Neural cell (in vitro differentiated cells): ENCODE measurements around the gene TAL1. TPM values are rescaled to one million over a fixed set of nuclear protein-coding genes. Genes with fewer than 3 reads are reported as not detected.

ENCODE experiments used
- H2AFZ ChIP-seq: fragments of 200-600, 300-800 bp; sonication (generic), shearing (Covaris generic); 2 replicates; pipeline ENCODE4 v1.6.0; 2014; ENCODE audit warnings: low read depth, mild to moderate bottlenecking, antibody characterized with exemption, low read length, moderate library complexity
- H3F3A ChIP-seq: fragments of 200-600 bp; shearing (Covaris generic); 2 replicates; pipeline ENCODE4 v1.6.1; 2016; ENCODE audit warnings: mild to moderate bottlenecking, moderate library complexity, mixed read lengths, antibody characterized with exemption, low read length; ENCODE audit not compliant: insufficient read depth, poor library complexity, severe bottlenecking
- H3K27ac ChIP-seq: fragments of 200-600, 300-800 bp; sonication (generic), shearing (Covaris generic); 2 replicates; pipeline ENCODE4 v1.5.1; 2014; ENCODE audit warnings: mild to moderate bottlenecking, low read length, moderate library complexity
- H3K27me3 ChIP-seq: fragments of 300-800, 200-600 bp; sonication (generic), shearing (Covaris generic); 2 replicates; pipeline ENCODE4 v1.6.0; 2014; ENCODE audit warnings: mild to moderate bottlenecking, low read depth, low read length, moderate library complexity; ENCODE audit not compliant: insufficient read depth
- H3K36me3 ChIP-seq: fragments of 300-800, 200-600 bp; sonication (generic), shearing (Covaris generic); 2 replicates; pipeline ENCODE4 v1.5.1; 2014; ENCODE audit warnings: mild to moderate bottlenecking, antibody characterized with exemption, low read length, moderate library complexity; ENCODE audit not compliant: insufficient read depth
- H3K4me2 ChIP-seq: fragments of 300-800, 200-600 bp; sonication (generic), shearing (Covaris generic); 2 replicates; pipeline ENCODE4 v1.6.0; 2014; ENCODE audit warnings: mild to moderate bottlenecking, low read length
- H3K4me3 ChIP-seq: fragments of 300-800, 200-600 bp; sonication (generic), shearing (Covaris generic); 2 replicates; pipeline ENCODE4 v1.5.1; 2014; ENCODE audit warnings: mild to moderate bottlenecking, low read length, moderate library complexity
- H3K79me2 ChIP-seq: fragments of 200-600 bp; shearing (Covaris generic); replicated peaks from 2 replicates; pipeline ENCODE4 v1.6.0; 2014; ENCODE audit warnings: mild to moderate bottlenecking, low read length, moderate library complexity; ENCODE audit not compliant: insufficient read depth
- H3K9ac ChIP-seq: fragments of 300-800, 200-600 bp; sonication (generic), shearing (Covaris generic); 2 replicates; pipeline ENCODE4 v1.6.1; 2016; ENCODE audit warnings: mild to moderate bottlenecking, low read length, mixed read lengths
- H3K9me2 ChIP-seq: fragments of 200-600 bp; shearing (Covaris generic); 2 replicates; pipeline ENCODE4 v1.6.1; 2016; ENCODE audit warnings: mild to moderate bottlenecking, low read length, mixed read lengths; ENCODE audit not compliant: insufficient read depth
- H3K9me3 ChIP-seq: fragments of 200-600, 300-800 bp; sonication (generic), shearing (Covaris generic); 2 replicates; pipeline ENCODE4 v1.6.1; 2016; ENCODE audit warnings: mild to moderate bottlenecking, mixed run types, low read length, moderate library complexity, mixed read lengths
- H4K20me1 ChIP-seq: fragments of 200-600 bp; shearing (Covaris generic); 2 replicates; pipeline ENCODE4 v1.6.1; 2016; ENCODE audit warnings: mild to moderate bottlenecking, mixed run types; ENCODE audit not compliant: insufficient read depth
- EP300 ChIP-seq: fragments of 450-650 bp; conservative IDR thresholded peaks from 2 replicates; pipeline ENCODE4 v1.6.1; 2014; ENCODE audit warnings: antibody characterized with exemption, mild to moderate bottlenecking, moderate library complexity; ENCODE audit not compliant: poor library complexity, severe bottlenecking
- EZH2 ChIP-seq: fragments of 200-600, 300-800 bp; shearing (Covaris generic), sonication (generic); IDR thresholded peaks from 2 replicates; pipeline ENCODE4 v1.6.1; 2014; ENCODE audit warnings: antibody characterized with exemption, low read length, borderline replicate concordance, mild to moderate bottlenecking; ENCODE audit not compliant: insufficient read depth, poor library complexity, severe bottlenecking
- POLR2AphosphoS5 ChIP-seq: IDR thresholded peaks from 2 replicates; pipeline ENCODE4 v1.6.1; 2012
- RAD21 ChIP-seq: fragments of 450-650 bp; conservative IDR thresholded peaks from 2 replicates; pipeline ENCODE4 v1.6.1; 2014; ENCODE audit warnings: antibody characterized with exemption, mild to moderate bottlenecking, moderate library complexity
- REST ChIP-seq: IDR thresholded peaks from 2 replicates; pipeline ENCODE4 v1.6.1; 2012; ENCODE audit warnings: borderline replicate concordance
- SMC3 ChIP-seq: fragments of 450-650 bp; conservative IDR thresholded peaks from 2 replicates; pipeline ENCODE4 v1.6.1; 2014; ENCODE audit warnings: antibody characterized with exemption, mild to moderate bottlenecking, moderate library complexity; ENCODE audit not compliant: poor library complexity
- polyA plus RNA-seq: library from polyadenylated mRNA; depleted of rRNA; stranded (reverse); fragments of >200 nt; gene quantifications from 2 replicates; pipeline ENCODE4 v1.2.3, GENCODE V29; 2014
- TF ChIP-seq, protein P1 (sequence below): fragments of 450-650 bp; IDR thresholded peaks from 2 replicates; pipeline ENCODE4 v1.5.1; 2014; ENCODE audit warnings: antibody characterized with exemption, mild to moderate bottlenecking, moderate library complexity; ENCODE audit not compliant: poor library complexity, severe bottlenecking

Gene TAL1
- polyA plus RNA-seq, 1 donor from 2014 or later, result not detected

DNA sequence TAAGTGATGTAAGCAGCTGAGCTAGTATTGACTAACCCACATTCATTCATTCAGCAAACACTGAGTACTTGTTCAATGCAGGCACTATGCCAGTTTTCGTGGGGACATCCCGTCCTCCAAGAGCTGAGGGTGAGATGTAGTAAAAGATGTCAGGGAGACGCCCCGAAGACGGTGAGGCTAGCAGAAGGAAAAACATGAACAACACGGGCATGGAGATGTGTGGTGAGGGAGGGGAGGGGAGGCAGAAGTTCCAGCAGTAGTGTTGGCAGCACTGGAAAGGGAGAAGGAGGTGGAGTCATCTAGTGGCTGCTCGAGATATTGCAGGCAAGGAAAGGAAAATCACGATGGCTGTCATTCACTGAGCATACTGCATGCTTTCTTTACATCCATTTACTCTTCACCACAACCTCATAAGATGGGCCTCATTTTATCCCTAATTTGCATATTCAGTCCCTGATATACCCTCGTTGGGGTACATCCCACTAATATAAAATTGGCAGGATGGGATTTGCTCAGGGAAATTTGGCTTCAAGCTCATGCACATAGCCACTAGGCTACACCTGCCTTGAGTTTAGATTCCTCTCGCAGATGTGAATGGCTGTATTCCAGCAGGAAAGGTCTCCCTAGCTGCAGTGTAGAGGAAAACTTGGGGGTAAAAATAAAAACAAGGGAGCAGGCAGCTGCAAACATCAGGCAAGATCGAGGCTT lies 56.6 kb downstream of the TAL1 start:
- Histone ChIP-seq H4K20me1 (no peaks in the 10 kb centered on the region), H3K4me3 (no peak overlapping the region), H2AFZ (no peak overlapping the region), H3K27me3 (peaks cover 7% of the 10 kb centered on the region), H3K9ac (no peak overlapping the region), H3K9me2 (no peaks in the 10 kb centered on the region), H3K4me2 (no peak overlapping the region), H3K27ac (no peak overlapping the region), H3K9me3 (no peaks in the 10 kb centered on the region), H3F3A (no peaks in the 10 kb centered on the region), H3K79me2 (no peaks in the 10 kb centered on the region), H3K36me3 (no peaks in the 10 kb centered on the region)
- TF ChIP-seq SMC3 (peak; percentile 87), EZH2 (no peak), RAD21 (peak; percentile 85), POLR2AphosphoS5 (no peak), EP300 (no peak), REST (no peak)
- TF ChIP-seq, protein P1, sequence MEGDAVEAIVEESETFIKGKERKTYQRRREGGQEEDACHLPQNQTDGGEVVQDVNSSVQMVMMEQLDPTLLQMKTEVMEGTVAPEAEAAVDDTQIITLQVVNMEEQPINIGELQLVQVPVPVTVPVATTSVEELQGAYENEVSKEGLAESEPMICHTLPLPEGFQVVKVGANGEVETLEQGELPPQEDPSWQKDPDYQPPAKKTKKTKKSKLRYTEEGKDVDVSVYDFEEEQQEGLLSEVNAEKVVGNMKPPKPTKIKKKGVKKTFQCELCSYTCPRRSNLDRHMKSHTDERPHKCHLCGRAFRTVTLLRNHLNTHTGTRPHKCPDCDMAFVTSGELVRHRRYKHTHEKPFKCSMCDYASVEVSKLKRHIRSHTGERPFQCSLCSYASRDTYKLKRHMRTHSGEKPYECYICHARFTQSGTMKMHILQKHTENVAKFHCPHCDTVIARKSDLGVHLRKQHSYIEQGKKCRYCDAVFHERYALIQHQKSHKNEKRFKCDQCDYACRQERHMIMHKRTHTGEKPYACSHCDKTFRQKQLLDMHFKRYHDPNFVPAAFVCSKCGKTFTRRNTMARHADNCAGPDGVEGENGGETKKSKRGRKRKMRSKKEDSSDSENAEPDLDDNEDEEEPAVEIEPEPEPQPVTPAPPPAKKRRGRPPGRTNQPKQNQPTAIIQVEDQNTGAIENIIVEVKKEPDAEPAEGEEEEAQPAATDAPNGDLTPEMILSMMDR, result peak; percentile 95

DNA sequence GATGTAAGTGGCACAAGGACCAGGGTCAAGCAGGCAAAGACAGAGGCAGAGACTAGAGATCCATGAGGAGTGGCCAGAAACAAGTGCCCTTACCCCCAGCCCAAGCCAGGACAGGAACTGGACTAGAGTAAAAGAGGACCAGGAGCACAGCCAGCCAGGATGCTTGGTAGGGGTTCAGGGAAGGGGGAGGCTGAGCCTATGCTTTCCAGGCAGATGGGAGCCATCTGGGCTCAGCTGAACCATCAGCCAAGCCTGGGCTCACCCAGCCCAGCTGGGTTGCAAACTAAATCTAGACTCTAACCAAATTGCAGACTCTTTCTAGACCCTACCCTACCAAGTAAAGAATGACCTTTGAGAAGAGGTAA lies 57.4 kb downstream of the TAL1 start:
- Histone ChIP-seq H3K9ac (no peak overlapping the region), H3K36me3 (no peaks in the 10 kb centered on the region), H3K27me3 (peaks cover 2% of the 10 kb centered on the region), H3F3A (no peaks in the 10 kb centered on the region), H3K79me2 (no peaks in the 10 kb centered on the region), H4K20me1 (no peaks in the 10 kb centered on the region), H3K9me3 (no peaks in the 10 kb centered on the region), H3K27ac (no peak overlapping the region), H2AFZ (no peak overlapping the region), H3K4me3 (no peak overlapping the region), H3K4me2 (no peak overlapping the region), H3K9me2 (no peaks in the 10 kb centered on the region)
- TF ChIP-seq, protein P1, result no peak
- TF ChIP-seq REST, result no peak
